Heart left ventricle (tissue), 16 donors: ENCODE measurements around the gene RNH1. TPM values are rescaled to one million over a fixed set of nuclear protein-coding genes. Genes with fewer than 3 reads are reported as not detected.

Source experiments
- ATAC-seq, 4 donors: fragments of 200-7000 bp; cut with Tn5 transposase; one replicate each; pipeline ENCODE4 v1.9.1; 2020 to 2022; ENCODE audit warnings: moderate library complexity in 4 of 4, mild to moderate bottlenecking in 3 of 4, moderate number of reproducible peaks in 1 of 4
- DNase-seq, 5 donors: peaks; one replicate each; pipeline ENCODE4 v3.0.0-alpha.2; 2020
- H3K27ac ChIP-seq, 12 donors: fragments of 200-600 bp; sonication (generic) in 4 of 12; one replicate each; pipeline versions ENCODE4 v1.5.0 to v1.8.0; 2016 to 2022; ENCODE audit warnings: mild to moderate bottlenecking in 2 of 12
- H3K27me3 ChIP-seq, 9 donors: fragments of 200-600 bp; sonication (generic) in 2 of 9; one replicate each; pipeline versions ENCODE4 v1.5.1 to v1.8.0; 2016 to 2022; ENCODE audit warnings: mild to moderate bottlenecking in 3 of 9
- H3K36me3 ChIP-seq, 9 donors: fragments of 200-600 bp; sonication (generic) in 2 of 9; one replicate each; pipeline versions ENCODE4 v1.5.0 to v1.8.0; 2018 to 2022; ENCODE audit warnings: mild to moderate bottlenecking in 2 of 9
- H3K4me1 ChIP-seq, 12 donors: fragments of 200-600 bp; sonication (generic) in 4 of 12; one replicate each; pipeline versions ENCODE4 v1.5.0 to v1.8.0; 2016 to 2022; ENCODE audit warnings: mild to moderate bottlenecking in 3 of 12
- H3K4me3 ChIP-seq, 12 donors: fragments of 200-600 bp; sonication (generic) in 4 of 12; one replicate each; pipeline versions ENCODE4 v1.5.0 to v1.8.0; 2017 to 2022; ENCODE audit warnings: mild to moderate bottlenecking in 9 of 12, moderate library complexity in 4 of 12
- H3K9me3 ChIP-seq, 12 donors: fragments of 200-600 bp; sonication (generic) in 4 of 12; one replicate each; pipeline versions ENCODE4 v1.5.0 to v1.8.0; 2016 to 2022; ENCODE audit warnings: mild to moderate bottlenecking in 1 of 12
- CTCF ChIP-seq, 12 donors: fragments of 200-600 bp; sonication (generic) in 4 of 12; IDR thresholded peaks; one replicate each; pipeline versions ENCODE4 v1.5.0 to v1.8.0; 2018 to 2022; ENCODE audit warnings: antibody characterized with exemption in 12 of 12, mild to moderate bottlenecking in 5 of 12
- POLR2A ChIP-seq, 2 donors: fragments of 450-650 bp; IDR thresholded peaks; one replicate each; pipeline ENCODE4 v1.6.1; 2017; ENCODE audit warnings: antibody characterized with exemption in 2 of 2, mild to moderate bottlenecking in 2 of 2, moderate library complexity in 2 of 2
- whole genome bisulfite sequencing, 4 donors: extraction: QIAGEN DNeasy Blood & Tissue Kit in 2 of 4; methylation state at CpG; one replicate each; pipeline versions ENCODE4 v1.1.5 to v1.1.7; 2013 to 2018; 5-methylcytosine and 5-hydroxymethylcytosine counted together
- intact Hi-C, 10 donors: fragments of 100-400 bp; cut with DNase I; formaldehyde crosslinking; loops; one replicate each; pipeline versions ENCODE4 v1.11.1 to v1.14.2; 2022
- polyA plus RNA-seq, 2 donors: library from polyadenylated mRNA; stranded (reverse); fragments of 200-250 nt; gene quantifications; one replicate each; pipeline ENCODE4 v1.2.3, GENCODE V29; 2013
- total RNA-seq, 9 donors: library from RNA; depleted of rRNA in 2 of 9; stranded (reverse); fragments of >200 nt in 2 of 9; fragmentation: NEBNext Ultra II Directional in 3 of 9; extraction: Animal tissue kit (Norgen Biotek cat#: 25700) in 3 of 9; gene quantifications; one replicate each; pipeline versions ENCODE4 v1.1.0 to v1.2.4, GENCODE V29; 2016 to 2023
- donor health status: ischemic (EF 13 %, LVEDD 7.1; RV severe dilation, severe dysfunction).
- donor health status: healthy with polysubstance abuse.
- donor health status: DM: no; HTN: yes; CAD: no.
- donor health status: DM: no; HTN: no; CAD: no.
- donor health status: ischemic (EF 25% LVEDD 6.9; RV normal size, moderate dysfunction).
- donor health status: ischemic (EF 25% LVEDD 5.7; RV mildly dilated, moderate dysfunction).
- donor health status: healthy.
- donor health status: DM: yes; HTN: yes; CAD: no.
- donor health status: ischemic (EF 35%, LVEDD 5.7; RV mildly dilated, moderate dysfunction).
- donor health status: nonischemic (EF 11% LVEDD 7.7; RV severe dilation, severe dysfunction).
- donor health status: DM: yes; HTN: yes; CAD: no.
- donor health status: PGD.
- donor health status: ischemic (EF 29% LVEDD 5.4; RV normal size, mild dysfunction).
- donor health status: nonischemic (EF 23%, LVEDD 6.1; RV moderate dilation, normal function).

The RNH1 gene
- total and polyA plus RNA-seq, 11 donors = 58.2 to 247 (median 158) TPM

GRCh38 chr11:535210-535518 lies 28.1 kb upstream of the RNH1 start:
- Histone ChIP-seq H3K27ac (peak overlapping the region in 4 of 12 donors; percentile 56 to 92 (median 68)), H3K36me3 (peaks cover 0 to 29% (median 20%) of the 10 kb centered on the region in 9 donors), H3K4me1 (peaks cover 9 to 50% (median 32%) of the 10 kb centered on the region in 12 donors), H3K27me3 (peaks cover 3 to 19% (median 9%) of the 10 kb centered on the region in 9 donors), H3K4me3 (peak overlapping the region; percentile 68 to 99 (median 86)), H3K9me3 (no peaks in the 10 kb centered on the region)
- ATAC-seq (no peak), DNase-seq (no peak)
- intact Hi-C loops = no loop called here
- no peak for TF ChIP-seq CTCF (IDR thresholded peaks at IDR 0.05)
- no peak for TF ChIP-seq POLR2A (IDR thresholded peaks at IDR 0.05)
- WGBS, 4 donors = 0 to 1% (median 1%) methylated on average over 5 to 56 of the region's 56 CpGs; no CpG with 5 or more reads in 1 of the 4 donors

GRCh38 chr11:534396-535209 lies 27.6 kb upstream of the RNH1 start:
- WGBS, 4 donors = 6 to 11% (median 10%) methylated on average over 33 to 66 of the region's 66 CpGs
- intact Hi-C loops = no loop called here
- Histone ChIP-seq H3K27me3 (peaks cover 3 to 19% (median 9%) of the 10 kb centered on the region in 9 donors), H3K9me3 (no peaks in the 10 kb centered on the region), H3K4me1 (peaks cover 9 to 50% (median 32%) of the 10 kb centered on the region in 12 donors), H3K4me3 (peak overlapping the region; percentile 68 to 99 (median 86)), H3K36me3 (peaks cover 0 to 29% (median 20%) of the 10 kb centered on the region in 9 donors), H3K27ac (peak overlapping the region; percentile 31 to 79 (median 50))
- DNase-seq (peak in 2 of 5 donors; percentile 21 to 51), ATAC-seq (no peak)
- TF ChIP-seq POLR2A (IDR thresholded peaks at IDR 0.05) = peak in 1 of 2 donors; percentile 20
- no peak for TF ChIP-seq CTCF (IDR thresholded peaks at IDR 0.05)

- H3K27ac ChIP-seq = peak overlapping the region in 1 of 12 donors; percentile 78
Measured at GRCh38 chr11:533586-534395, 26.7 kb upstream of the RNH1 start.

More at GRCh38 chr11:533586-534395, 26.7 kb upstream of the RNH1 start:
- intact Hi-C loops = no loop called here
- H3K4me1 ChIP-seq = peaks cover 9 to 50% (median 32%) of the 10 kb centered on the region in 12 donors
- H3K9me3 ChIP-seq = no peaks in the 10 kb centered on the region
- ATAC-seq (no peak), DNase-seq (peak in 1 of 5 donors; percentile 33)
- TF ChIP-seq POLR2A (IDR thresholded peaks at IDR 0.05) (no peak), CTCF (IDR thresholded peaks at IDR 0.05) (no peak)
- H3K36me3 ChIP-seq = peaks cover 0 to 29% (median 20%) of the 10 kb centered on the region in 9 donors
- 90 to 95% (median 94%) methylated on average over 22 to 37 of the region's 37 CpGs for WGBS, 4 donors
- peak overlapping the region in 10 of 12 donors; percentile 76 to 99 (median 86) for H3K4me3 ChIP-seq
- H3K27me3 ChIP-seq = peaks cover 3 to 19% (median 9%) of the 10 kb centered on the region in 9 donors
